Measurements from ENCODE around the gene RNF39. TPM values are rescaled to one million over a fixed set of nuclear protein-coding genes. Genes with fewer than 3 reads are reported as not detected.
"Not testable (repeated sequence)": the region's sequence is repeated elsewhere in the genome, so short reads cannot be mapped to it uniquely, and the experiment has no call there.

The RNF39 gene
- polyA plus RNA-seq, 1 donor from 2014 or later: not detected

DNA sequence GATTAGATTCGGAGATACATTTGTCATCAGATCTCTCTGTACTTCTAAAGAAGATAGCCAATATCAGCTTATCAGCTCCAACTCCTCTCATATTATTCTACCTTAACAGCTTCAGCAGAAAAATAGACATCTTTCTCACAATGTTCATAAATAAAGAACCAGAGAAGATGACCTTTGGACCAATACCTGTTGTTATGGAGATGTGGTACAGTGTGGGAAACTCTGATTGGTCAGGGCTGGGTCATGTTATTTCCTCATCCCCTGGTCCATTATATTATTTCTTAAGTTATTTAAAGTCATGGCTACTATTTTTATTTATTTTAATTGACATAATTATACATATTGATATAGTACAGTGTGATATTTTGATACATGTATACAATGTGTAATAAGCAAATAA lies 50.4 kb downstream of the RNF39 start:
- Histone ChIP-seq H3K36me3 (ENCODE audit: insufficient read depth, low read length) (no peaks in the 10 kb centered on the region), H3K9me2 (ENCODE audit: insufficient read depth, low read length) (no peaks in the 10 kb centered on the region), H3K4me2 (ENCODE audit: low read length) (no peak overlapping the region), H3K79me2 (replicated peaks; ENCODE audit: insufficient read depth, low read length) (no peaks in the 10 kb centered on the region), H3K9me3 (ENCODE audit: low read length) (no peaks in the 10 kb centered on the region), H4K20me1 (ENCODE audit: insufficient read depth) (no peaks in the 10 kb centered on the region), H3K9ac (ENCODE audit: low read length) (no peak overlapping the region), H3F3A (ENCODE audit: insufficient read depth, low read length, poor library complexity, severe bottlenecking) (no peaks in the 10 kb centered on the region), H2AFZ (ENCODE audit: low read depth, low read length) (no peak overlapping the region), H3K27ac (ENCODE audit: low read length) (no peak overlapping the region), H3K4me3 (ENCODE audit: low read length) (no peak overlapping the region), H3K27me3 (ENCODE audit: insufficient read depth, low read depth, low read length) (no peaks in the 10 kb centered on the region)
- no peak for TF ChIP-seq RAD21 (conservative IDR thresholded peaks at IDR 0.05)
- TF ChIP-seq, protein P1, sequence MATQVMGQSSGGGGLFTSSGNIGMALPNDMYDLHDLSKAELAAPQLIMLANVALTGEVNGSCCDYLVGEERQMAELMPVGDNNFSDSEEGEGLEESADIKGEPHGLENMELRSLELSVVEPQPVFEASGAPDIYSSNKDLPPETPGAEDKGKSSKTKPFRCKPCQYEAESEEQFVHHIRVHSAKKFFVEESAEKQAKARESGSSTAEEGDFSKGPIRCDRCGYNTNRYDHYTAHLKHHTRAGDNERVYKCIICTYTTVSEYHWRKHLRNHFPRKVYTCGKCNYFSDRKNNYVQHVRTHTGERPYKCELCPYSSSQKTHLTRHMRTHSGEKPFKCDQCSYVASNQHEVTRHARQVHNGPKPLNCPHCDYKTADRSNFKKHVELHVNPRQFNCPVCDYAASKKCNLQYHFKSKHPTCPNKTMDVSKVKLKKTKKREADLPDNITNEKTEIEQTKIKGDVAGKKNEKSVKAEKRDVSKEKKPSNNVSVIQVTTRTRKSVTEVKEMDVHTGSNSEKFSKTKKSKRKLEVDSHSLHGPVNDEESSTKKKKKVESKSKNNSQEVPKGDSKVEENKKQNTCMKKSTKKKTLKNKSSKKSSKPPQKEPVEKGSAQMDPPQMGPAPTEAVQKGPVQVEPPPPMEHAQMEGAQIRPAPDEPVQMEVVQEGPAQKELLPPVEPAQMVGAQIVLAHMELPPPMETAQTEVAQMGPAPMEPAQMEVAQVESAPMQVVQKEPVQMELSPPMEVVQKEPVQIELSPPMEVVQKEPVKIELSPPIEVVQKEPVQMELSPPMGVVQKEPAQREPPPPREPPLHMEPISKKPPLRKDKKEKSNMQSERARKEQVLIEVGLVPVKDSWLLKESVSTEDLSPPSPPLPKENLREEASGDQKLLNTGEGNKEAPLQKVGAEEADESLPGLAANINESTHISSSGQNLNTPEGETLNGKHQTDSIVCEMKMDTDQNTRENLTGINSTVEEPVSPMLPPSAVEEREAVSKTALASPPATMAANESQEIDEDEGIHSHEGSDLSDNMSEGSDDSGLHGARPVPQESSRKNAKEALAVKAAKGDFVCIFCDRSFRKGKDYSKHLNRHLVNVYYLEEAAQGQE (IDR thresholded peaks at IDR 0.05; ENCODE audit: borderline replicate concordance): no peak
- TF ChIP-seq MXI1 (conservative IDR thresholded peaks at IDR 0.05; ENCODE audit: poor library complexity, severe bottlenecking): no peak
- TF ChIP-seq, protein P2, sequence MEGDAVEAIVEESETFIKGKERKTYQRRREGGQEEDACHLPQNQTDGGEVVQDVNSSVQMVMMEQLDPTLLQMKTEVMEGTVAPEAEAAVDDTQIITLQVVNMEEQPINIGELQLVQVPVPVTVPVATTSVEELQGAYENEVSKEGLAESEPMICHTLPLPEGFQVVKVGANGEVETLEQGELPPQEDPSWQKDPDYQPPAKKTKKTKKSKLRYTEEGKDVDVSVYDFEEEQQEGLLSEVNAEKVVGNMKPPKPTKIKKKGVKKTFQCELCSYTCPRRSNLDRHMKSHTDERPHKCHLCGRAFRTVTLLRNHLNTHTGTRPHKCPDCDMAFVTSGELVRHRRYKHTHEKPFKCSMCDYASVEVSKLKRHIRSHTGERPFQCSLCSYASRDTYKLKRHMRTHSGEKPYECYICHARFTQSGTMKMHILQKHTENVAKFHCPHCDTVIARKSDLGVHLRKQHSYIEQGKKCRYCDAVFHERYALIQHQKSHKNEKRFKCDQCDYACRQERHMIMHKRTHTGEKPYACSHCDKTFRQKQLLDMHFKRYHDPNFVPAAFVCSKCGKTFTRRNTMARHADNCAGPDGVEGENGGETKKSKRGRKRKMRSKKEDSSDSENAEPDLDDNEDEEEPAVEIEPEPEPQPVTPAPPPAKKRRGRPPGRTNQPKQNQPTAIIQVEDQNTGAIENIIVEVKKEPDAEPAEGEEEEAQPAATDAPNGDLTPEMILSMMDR (IDR thresholded peaks at IDR 0.05; ENCODE audit: poor library complexity, severe bottlenecking): no peak
- TF ChIP-seq EZH2 (IDR thresholded peaks at IDR 0.05; ENCODE audit: borderline replicate concordance, insufficient read depth, low read length, poor library complexity, severe bottlenecking): no peak
- no peak for TF ChIP-seq SMC3 (conservative IDR thresholded peaks at IDR 0.05; ENCODE audit: poor library complexity)
- no peak for TF ChIP-seq EP300 (conservative IDR thresholded peaks at IDR 0.05; ENCODE audit: poor library complexity, severe bottlenecking)
- TF ChIP-seq POLR2AphosphoS5 (IDR thresholded peaks at IDR 0.05): no peak

DNA sequence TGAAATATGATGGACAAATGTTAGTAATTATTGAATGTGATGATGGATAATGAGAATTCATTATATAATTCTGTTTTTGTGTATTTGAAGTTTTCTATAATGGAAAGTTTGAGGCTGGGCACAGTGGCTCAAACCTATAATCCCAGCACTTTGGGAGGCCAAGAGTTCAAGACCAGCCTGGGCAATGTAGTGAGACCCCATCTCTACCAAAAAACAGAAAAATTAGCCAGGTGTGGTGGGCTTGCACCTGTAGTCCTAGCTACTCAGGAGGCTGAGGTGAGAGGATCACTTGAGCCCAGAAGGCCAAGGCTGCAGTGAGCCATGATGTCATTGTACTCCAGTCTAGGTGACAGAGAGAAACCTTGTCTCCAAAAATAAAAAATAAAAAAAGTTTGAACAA lies 52.9 kb downstream of the RNF39 start:
- not testable (repeated sequence) for H3K4me3 ChIP-seq (ENCODE audit: low read length); H3K79me2 ChIP-seq (replicated peaks; ENCODE audit: insufficient read depth, low read length); H3K9ac ChIP-seq (ENCODE audit: low read length); H3K9me2 ChIP-seq (ENCODE audit: insufficient read depth, low read length); H3K36me3 ChIP-seq (ENCODE audit: insufficient read depth, low read length); H3K4me2 ChIP-seq (ENCODE audit: low read length); H3K27me3 ChIP-seq (ENCODE audit: insufficient read depth, low read depth, low read length); H3K9me3 ChIP-seq (ENCODE audit: low read length); H3F3A ChIP-seq (ENCODE audit: insufficient read depth, low read length, poor library complexity, severe bottlenecking); H2AFZ ChIP-seq (ENCODE audit: low read depth, low read length); H3K27ac ChIP-seq (ENCODE audit: low read length); H4K20me1 ChIP-seq (ENCODE audit: insufficient read depth)

DNA sequence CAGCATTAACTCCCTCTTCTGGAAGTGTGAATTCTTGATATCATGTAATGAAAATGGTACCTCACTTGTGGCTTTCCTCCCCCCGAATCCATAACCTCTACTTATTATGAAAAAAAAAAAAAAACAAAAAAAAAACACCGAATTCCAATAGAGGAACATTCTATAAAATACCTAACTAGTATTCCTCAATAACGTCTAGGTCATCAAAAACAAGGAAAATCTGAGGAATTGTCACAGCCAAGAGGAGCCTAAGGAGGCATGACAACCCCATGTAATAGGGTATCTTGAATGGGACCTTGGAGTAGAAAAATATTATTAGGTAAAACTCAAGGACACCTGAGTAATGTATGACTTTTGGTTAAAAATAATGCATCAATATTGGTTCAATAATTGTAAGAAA lies 53.4 kb downstream of the RNF39 start:
- Histone ChIP-seq H2AFZ (ENCODE audit: low read depth, low read length) (no peak overlapping the region), H4K20me1 (ENCODE audit: insufficient read depth) (no peaks in the 10 kb centered on the region), H3K36me3 (ENCODE audit: insufficient read depth, low read length) (peaks cover 5% of the 10 kb centered on the region), H3K4me3 (ENCODE audit: low read length) (no peak overlapping the region), H3K27me3 (ENCODE audit: insufficient read depth, low read depth, low read length) (no peaks in the 10 kb centered on the region), H3K9me3 (ENCODE audit: low read length) (no peaks in the 10 kb centered on the region), H3F3A (ENCODE audit: insufficient read depth, low read length, poor library complexity, severe bottlenecking) (no peaks in the 10 kb centered on the region), H3K9me2 (ENCODE audit: insufficient read depth, low read length) (no peaks in the 10 kb centered on the region), H3K4me2 (ENCODE audit: low read length) (no peak overlapping the region), H3K27ac (ENCODE audit: low read length) (no peak overlapping the region), H3K9ac (ENCODE audit: low read length) (no peak overlapping the region), H3K79me2 (replicated peaks; ENCODE audit: insufficient read depth, low read length) (no peaks in the 10 kb centered on the region)
- TF ChIP-seq SMC3 (conservative IDR thresholded peaks at IDR 0.05; ENCODE audit: poor library complexity) (no peak), RAD21 (conservative IDR thresholded peaks at IDR 0.05) (no peak), POLR2AphosphoS5 (IDR thresholded peaks at IDR 0.05) (no peak), TAF1 (IDR thresholded peaks at IDR 0.05; ENCODE audit: low read depth) (no peak), MXI1 (conservative IDR thresholded peaks at IDR 0.05; ENCODE audit: poor library complexity, severe bottlenecking) (no peak), EP300 (conservative IDR thresholded peaks at IDR 0.05; ENCODE audit: poor library complexity, severe bottlenecking) (no peak), EZH2 (IDR thresholded peaks at IDR 0.05; ENCODE audit: borderline replicate concordance, insufficient read depth, low read length, poor library complexity, severe bottlenecking) (no peak)
- TF ChIP-seq, protein P2 (IDR thresholded peaks at IDR 0.05; ENCODE audit: poor library complexity, severe bottlenecking): no peak
- TF ChIP-seq, protein P1 (IDR thresholded peaks at IDR 0.05; ENCODE audit: borderline replicate concordance): no peak
